GM18505 (cell line): ENCODE results near the gene CORO1C.

Experiments used
- ATAC-seq: cut with Tn5 transposase; IDR thresholded peaks from one replicate; pipeline ENCODE4 v1.9.1; 2021; ENCODE audit not compliant: unreplicated experiment
- POLR2A ChIP-seq: IDR thresholded peaks from 4 replicates; pipeline ENCODE4 v1.6.1; 2011; ENCODE audit warnings: borderline replicate concordance; ENCODE audit not compliant: insufficient read depth, insufficient read length; ENCODE audit errors: extremely low read depth

Gene CORO1C

GRCh38 chr12:108709697-108710096 lies 21.6 kb downstream of the CORO1C start:
- no peak for TF ChIP-seq POLR2A
- ATAC-seq = no peak

GRCh38 chr12:108704527-108704926 lies 26.8 kb downstream of the CORO1C start:
- no peak for TF ChIP-seq POLR2A
- no peak for ATAC-seq

- no peak for TF ChIP-seq POLR2A
- ATAC-seq = no peak
Observed at GRCh38 chr12:108702595-108703320, 28.6 kb downstream of the CORO1C start.

- TF ChIP-seq POLR2A = no peak
Observed at GRCh38 chr12:108701779-108702441, 29.4 kb downstream of the CORO1C start.

GRCh38 chr12:108700833-108701541 lies 30.3 kb downstream of the CORO1C start:
- no peak for ATAC-seq
- TF ChIP-seq POLR2A = no peak

More at GRCh38 chr12:108701779-108702441, 29.4 kb downstream of the CORO1C start:
- no peak for ATAC-seq

- no peak for TF ChIP-seq POLR2A
Observed at GRCh38 chr12:108699955-108700563, 31.3 kb downstream of the CORO1C start.

GRCh38 chr12:108697905-108698304 lies 33.4 kb downstream of the CORO1C start:
- no peak for TF ChIP-seq POLR2A
- no peak for ATAC-seq

More at GRCh38 chr12:108699955-108700563, 31.3 kb downstream of the CORO1C start:
- no peak for ATAC-seq

- TF ChIP-seq POLR2A = no peak
- no peak for ATAC-seq
Observed at GRCh38 chr12:108696996-108697290, 34.4 kb downstream of the CORO1C start.

- TF ChIP-seq POLR2A = no peak
- no peak for ATAC-seq
Observed at GRCh38 chr12:108696111-108696995, 35.0 kb downstream of the CORO1C start.

GRCh38 chr12:108694812-108695278 lies 36.5 kb downstream of the CORO1C start:
- no peak for ATAC-seq
- no peak for TF ChIP-seq POLR2A

GRCh38 chr12:108693751-108694150 lies 37.6 kb downstream of the CORO1C start:
- no peak for TF ChIP-seq POLR2A
- no peak for ATAC-seq

GRCh38 chr12:108693186-108693730 lies 38.1 kb downstream of the CORO1C start:
- no peak for ATAC-seq
- TF ChIP-seq POLR2A = no peak
